ENCODE measurements around the gene CHSY1.

The CHSY1 gene

DNA sequence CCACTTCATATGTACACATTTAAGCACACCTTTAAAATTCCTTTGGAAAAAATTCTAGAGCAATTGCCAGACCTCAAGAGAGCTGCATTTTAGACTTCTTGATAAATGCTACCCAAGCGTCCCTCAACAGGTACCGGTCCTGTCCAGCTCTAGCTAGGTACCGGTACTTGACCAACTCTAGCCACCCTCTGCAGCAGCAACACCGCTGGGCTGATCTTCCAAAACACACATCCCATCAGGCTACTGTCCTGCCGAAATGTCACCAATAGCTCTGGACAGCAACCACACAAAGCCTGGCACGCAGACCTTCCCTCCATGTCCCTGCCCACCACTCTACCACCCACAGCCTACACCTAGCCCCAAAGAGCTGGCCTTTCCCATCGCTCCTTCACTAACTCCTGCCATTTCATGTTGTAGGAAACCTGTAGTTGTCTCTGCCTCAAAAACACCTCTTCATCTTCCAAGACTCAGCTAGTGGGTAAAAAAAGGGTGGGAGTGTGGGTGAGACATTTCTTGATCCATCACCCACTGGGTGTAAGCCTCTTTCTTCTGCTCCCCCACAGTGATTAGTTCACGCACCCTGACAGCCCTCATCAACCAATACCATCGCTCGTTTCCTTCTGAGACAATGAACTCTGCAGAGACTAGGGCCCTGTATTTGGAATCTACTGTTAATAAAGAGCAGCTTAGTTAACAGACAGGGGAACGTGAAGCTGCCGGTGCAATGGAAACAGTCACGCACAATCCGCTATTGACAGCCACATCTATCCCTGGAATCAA lies 6.8 kb downstream of the CHSY1 start:
- TF ChIP-seq, protein P1, sequence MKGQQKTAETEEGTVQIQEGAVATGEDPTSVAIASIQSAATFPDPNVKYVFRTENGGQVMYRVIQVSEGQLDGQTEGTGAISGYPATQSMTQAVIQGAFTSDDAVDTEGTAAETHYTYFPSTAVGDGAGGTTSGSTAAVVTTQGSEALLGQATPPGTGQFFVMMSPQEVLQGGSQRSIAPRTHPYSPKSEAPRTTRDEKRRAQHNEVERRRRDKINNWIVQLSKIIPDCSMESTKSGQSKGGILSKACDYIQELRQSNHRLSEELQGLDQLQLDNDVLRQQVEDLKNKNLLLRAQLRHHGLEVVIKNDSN (IDR thresholded peaks at IDR 0.05) = no peak
- TF ChIP-seq EGR1 (IDR thresholded peaks at IDR 0.05) (no peak), TCF12 (IDR thresholded peaks at IDR 0.05; ENCODE audit: low read depth) (no peak), EP300 (IDR thresholded peaks at IDR 0.05; ENCODE audit: borderline replicate concordance) (no peak)

DNA sequence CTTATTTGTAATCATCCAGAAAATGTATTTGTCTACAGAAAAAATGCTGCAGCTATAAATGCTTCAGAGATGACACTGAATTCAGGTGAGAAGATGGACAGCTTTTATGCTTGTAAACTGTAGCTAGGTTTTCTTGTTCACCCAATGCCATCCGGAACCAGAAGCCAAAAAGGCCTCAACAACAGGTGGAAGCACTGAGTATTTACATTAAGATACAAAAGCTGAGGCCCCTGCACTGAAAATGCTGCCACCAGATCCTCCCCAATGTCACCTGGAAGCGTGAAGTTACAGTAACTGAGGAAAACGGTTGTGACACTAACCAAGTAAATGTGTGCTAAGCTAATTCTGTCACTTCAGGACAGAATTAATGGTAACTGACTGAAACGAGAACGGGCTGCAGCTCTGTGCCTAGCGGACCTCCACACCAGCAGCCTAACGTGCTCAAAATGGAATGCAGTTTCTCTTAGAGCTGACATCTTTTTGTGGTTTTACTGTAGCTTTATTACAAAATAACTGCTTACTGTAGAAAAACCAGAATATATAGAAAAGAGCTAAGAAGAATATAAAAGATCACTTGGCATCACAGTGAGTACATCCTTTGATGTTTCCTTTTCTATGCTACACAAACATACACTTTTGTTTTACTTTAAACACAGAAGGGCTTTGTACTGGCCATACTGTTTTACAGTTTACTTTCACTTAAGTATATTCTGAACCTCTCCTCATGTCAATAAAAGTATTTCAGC lies 7.6 kb downstream of the CHSY1 start:
- TF ChIP-seq, protein P2, sequence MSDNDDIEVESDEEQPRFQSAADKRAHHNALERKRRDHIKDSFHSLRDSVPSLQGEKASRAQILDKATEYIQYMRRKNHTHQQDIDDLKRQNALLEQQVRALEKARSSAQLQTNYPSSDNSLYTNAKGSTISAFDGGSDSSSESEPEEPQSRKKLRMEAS (IDR thresholded peaks at IDR 0.05) = no peak
- TF ChIP-seq YY1 (IDR thresholded peaks at IDR 0.05; ENCODE audit: low read depth) (no peak), NFIC (IDR thresholded peaks at IDR 0.05) (no peak), ZBTB7A (IDR thresholded peaks at IDR 0.05; ENCODE audit: low read depth) (no peak), CREB1 (IDR thresholded peaks at IDR 0.05; ENCODE audit: low read depth) (no peak), TEAD4 (IDR thresholded peaks at IDR 0.05) (no peak)
- TF ChIP-seq, protein P1 (IDR thresholded peaks at IDR 0.05) = no peak
- TF ChIP-seq, protein P3, sequence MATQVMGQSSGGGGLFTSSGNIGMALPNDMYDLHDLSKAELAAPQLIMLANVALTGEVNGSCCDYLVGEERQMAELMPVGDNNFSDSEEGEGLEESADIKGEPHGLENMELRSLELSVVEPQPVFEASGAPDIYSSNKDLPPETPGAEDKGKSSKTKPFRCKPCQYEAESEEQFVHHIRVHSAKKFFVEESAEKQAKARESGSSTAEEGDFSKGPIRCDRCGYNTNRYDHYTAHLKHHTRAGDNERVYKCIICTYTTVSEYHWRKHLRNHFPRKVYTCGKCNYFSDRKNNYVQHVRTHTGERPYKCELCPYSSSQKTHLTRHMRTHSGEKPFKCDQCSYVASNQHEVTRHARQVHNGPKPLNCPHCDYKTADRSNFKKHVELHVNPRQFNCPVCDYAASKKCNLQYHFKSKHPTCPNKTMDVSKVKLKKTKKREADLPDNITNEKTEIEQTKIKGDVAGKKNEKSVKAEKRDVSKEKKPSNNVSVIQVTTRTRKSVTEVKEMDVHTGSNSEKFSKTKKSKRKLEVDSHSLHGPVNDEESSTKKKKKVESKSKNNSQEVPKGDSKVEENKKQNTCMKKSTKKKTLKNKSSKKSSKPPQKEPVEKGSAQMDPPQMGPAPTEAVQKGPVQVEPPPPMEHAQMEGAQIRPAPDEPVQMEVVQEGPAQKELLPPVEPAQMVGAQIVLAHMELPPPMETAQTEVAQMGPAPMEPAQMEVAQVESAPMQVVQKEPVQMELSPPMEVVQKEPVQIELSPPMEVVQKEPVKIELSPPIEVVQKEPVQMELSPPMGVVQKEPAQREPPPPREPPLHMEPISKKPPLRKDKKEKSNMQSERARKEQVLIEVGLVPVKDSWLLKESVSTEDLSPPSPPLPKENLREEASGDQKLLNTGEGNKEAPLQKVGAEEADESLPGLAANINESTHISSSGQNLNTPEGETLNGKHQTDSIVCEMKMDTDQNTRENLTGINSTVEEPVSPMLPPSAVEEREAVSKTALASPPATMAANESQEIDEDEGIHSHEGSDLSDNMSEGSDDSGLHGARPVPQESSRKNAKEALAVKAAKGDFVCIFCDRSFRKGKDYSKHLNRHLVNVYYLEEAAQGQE (IDR thresholded peaks at IDR 0.05; ENCODE audit: low read depth) = no peak

DNA sequence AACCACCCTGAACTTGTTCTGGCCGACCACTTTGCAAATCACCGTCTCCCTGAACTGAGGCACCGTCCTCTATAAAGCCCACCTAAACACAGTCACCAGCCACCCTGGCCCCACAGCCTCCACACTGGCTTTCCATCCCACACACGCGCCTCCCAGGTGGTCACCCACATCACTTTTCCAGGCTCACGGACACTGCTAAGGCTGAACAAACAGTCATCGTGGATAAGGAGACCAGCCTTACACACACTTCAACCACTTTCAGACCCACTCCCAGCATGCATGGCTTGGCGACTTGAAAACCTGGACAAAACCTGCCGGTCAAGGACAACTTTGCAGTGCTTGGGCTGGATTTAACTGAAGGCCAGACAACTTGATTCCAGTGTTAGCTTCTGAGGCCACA lies 8.4 kb downstream of the CHSY1 start:
- TF ChIP-seq, protein P2 (IDR thresholded peaks at IDR 0.05) = 0 out of 2 replicates have a peak, but pooled peaks have one; percentile 1
- no peak for TF ChIP-seq EGR1 (IDR thresholded peaks at IDR 0.05)

DNA sequence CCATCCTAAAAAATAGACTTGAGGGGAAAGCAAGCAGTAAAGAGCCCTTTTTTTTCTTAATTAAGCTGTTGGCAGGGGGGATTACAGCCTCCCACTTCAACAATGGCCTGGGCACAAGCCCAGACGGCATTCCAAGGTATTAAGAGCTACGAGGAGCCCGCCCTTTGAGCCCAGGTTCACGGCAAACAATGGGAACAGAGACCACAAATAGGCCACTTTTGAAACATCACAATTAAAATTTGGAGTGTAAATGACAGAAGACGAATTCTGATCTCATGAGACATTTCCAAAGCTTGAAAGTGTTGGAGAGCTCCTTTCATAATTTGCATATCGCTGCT lies 8.9 kb downstream of the CHSY1 start:
- TF ChIP-seq, protein P1 (IDR thresholded peaks at IDR 0.05) = no peak
- TF ChIP-seq RAD21 (IDR thresholded peaks at IDR 0.05; ENCODE audit: low read depth) (no peak), YY1 (IDR thresholded peaks at IDR 0.05; ENCODE audit: low read depth) (no peak), ZBTB7A (IDR thresholded peaks at IDR 0.05; ENCODE audit: low read depth) (no peak), CEBPB (IDR thresholded peaks at IDR 0.05) (no peak), EGR1 (IDR thresholded peaks at IDR 0.05) (no peak), TAF1 (IDR thresholded peaks at IDR 0.05; ENCODE audit: low read depth) (no peak), FOXM1 (IDR thresholded peaks at IDR 0.05; ENCODE audit: borderline replicate concordance, low read depth) (no peak), TCF12 (IDR thresholded peaks at IDR 0.05; ENCODE audit: low read depth) (peak; percentile 52), NFIC (IDR thresholded peaks at IDR 0.05) (peak; percentile 77), CREB1 (IDR thresholded peaks at IDR 0.05; ENCODE audit: low read depth) (no peak), EP300 (IDR thresholded peaks at IDR 0.05; ENCODE audit: borderline replicate concordance) (peak; percentile 42; the same call in 1 of the 2 replicates), TEAD4 (IDR thresholded peaks at IDR 0.05) (peak; percentile 83)
- TF ChIP-seq, protein P3 (IDR thresholded peaks at IDR 0.05; ENCODE audit: low read depth) = peak; percentile 29; the same call in 1 of the 2 replicates
- TF ChIP-seq, protein P2 (IDR thresholded peaks at IDR 0.05) = no peak

DNA sequence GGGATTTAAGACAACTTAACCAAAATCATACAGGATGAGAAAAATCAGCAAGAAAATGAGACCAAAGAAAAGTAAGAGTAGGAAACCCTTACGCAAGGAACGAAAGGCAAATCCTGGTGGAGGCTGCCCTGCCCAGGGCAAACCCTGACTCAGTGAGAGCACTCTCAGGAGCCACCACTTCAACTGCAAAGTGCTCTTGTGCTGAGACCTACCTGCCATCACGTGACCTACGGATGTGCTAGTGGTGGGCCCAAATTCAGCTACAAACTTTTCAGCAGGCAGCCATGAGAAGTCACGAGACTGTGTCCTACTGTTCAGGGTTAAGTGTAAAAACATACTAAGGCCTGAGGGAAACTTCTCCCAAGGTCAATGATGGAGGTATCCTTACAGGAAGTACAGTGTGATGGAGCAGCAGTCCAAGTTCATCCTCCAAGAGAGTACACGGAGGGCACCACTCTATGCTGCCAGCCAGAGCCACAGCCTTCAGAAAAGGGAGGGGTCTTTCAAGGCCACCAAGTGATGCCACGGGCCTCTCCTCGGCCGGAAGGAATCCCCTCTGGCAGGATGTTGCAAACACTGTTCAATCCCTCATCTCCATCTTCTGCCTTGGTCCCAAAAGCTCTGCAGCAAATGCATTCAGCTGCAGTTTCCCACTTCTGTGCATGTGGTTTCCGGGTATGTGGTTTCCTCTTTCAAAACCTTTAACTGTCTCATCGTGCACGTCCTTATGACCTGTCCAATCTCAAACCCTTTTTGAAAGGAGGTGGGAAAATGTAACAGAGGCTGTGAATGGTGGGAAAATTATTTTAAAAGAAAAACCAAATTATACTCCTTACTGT lies 9.5 kb downstream of the CHSY1 start:
- no peak for TF ChIP-seq CREB1 (IDR thresholded peaks at IDR 0.05; ENCODE audit: low read depth)
- TF ChIP-seq ZBTB7A (IDR thresholded peaks at IDR 0.05; ENCODE audit: low read depth) = no peak
- TF ChIP-seq EGR1 (IDR thresholded peaks at IDR 0.05) = no peak
- TF ChIP-seq TAF1 (IDR thresholded peaks at IDR 0.05; ENCODE audit: low read depth) = no peak
- TF ChIP-seq CEBPB (IDR thresholded peaks at IDR 0.05) = no peak
- TF ChIP-seq, protein P1 (IDR thresholded peaks at IDR 0.05) = no peak
- no peak for TF ChIP-seq YY1 (IDR thresholded peaks at IDR 0.05; ENCODE audit: low read depth)
- no peak for TF ChIP-seq NFIC (IDR thresholded peaks at IDR 0.05)
- TF ChIP-seq, protein P3 (IDR thresholded peaks at IDR 0.05; ENCODE audit: low read depth) = no peak
- TF ChIP-seq RAD21 (IDR thresholded peaks at IDR 0.05; ENCODE audit: low read depth) = no peak
- TF ChIP-seq, protein P2 (IDR thresholded peaks at IDR 0.05) = no peak
- TF ChIP-seq TCF12 (IDR thresholded peaks at IDR 0.05; ENCODE audit: low read depth) = no peak
- TF ChIP-seq EP300 (IDR thresholded peaks at IDR 0.05; ENCODE audit: borderline replicate concordance) = no peak
- TF ChIP-seq FOXM1 (IDR thresholded peaks at IDR 0.05; ENCODE audit: borderline replicate concordance, low read depth) = no peak
- no peak for TF ChIP-seq TEAD4 (IDR thresholded peaks at IDR 0.05)

All from Ishikawa (cell line).